Caco-2 (cell line): ENCODE measurements around the gene FGR. TPM values are rescaled to one million over a fixed set of nuclear protein-coding genes. Genes with fewer than 3 reads are reported as not detected.

Experiments used
- BruUV-seq: library from RNA; stranded (reverse); fragments of 400-500 nt; replicated peaks from 2 replicates; lab custom pipeline; 2021; lab: Mats Ljungman, UMichigan
- CTCF ChIA-PET: fragments of 300-600 bp; sonication (Branson Sonifier 250); formaldehyde crosslinking; loops from one replicate; lab custom pipeline; 2022; ENCODE audit warnings: antibody characterized with exemption; lab: Charles Lee
- POLR2A ChIA-PET: fragments of 300-600 bp; sonication (Branson Sonifier 250); formaldehyde crosslinking; loops from one replicate; lab custom pipeline; 2022; ENCODE audit warnings: antibody characterized with exemption; lab: Charles Lee
- DNase-seq, 2 experiments: peaks; one replicate each; pipeline versions ENCODE4 v3.0.0 to v3.0.0-alpha.2; 2020 to 2022
- H3K27me3 ChIP-seq: replicated peaks from 2 replicates; pipeline ENCODE4 v1.6.0; 2011; ENCODE audit warnings: low read length; ENCODE audit not compliant: control insufficient read depth, insufficient read depth
- H3K36me3 ChIP-seq: 2 replicates; pipeline ENCODE4 v1.5.1; 2011; ENCODE audit warnings: low read length; ENCODE audit not compliant: control insufficient read depth, insufficient read depth
- H3K4me1 ChIP-seq: fragments of 250-450 bp; sonication (Bioruptor Pico); 2 replicates; pipeline ENCODE4 v1.5.1; 2020; ENCODE audit warnings: mild to moderate bottlenecking
- H3K4me3 ChIP-seq: 2 replicates; pipeline ENCODE4 v1.5.1; 2011; ENCODE audit warnings: low read depth, mild to moderate bottlenecking, control low read depth, low read length
- H3K9me3 ChIP-seq: fragments of 250-450 bp; sonication (Bioruptor Pico); 2 replicates; pipeline ENCODE4 v1.5.1; 2020; ENCODE audit warnings: mild to moderate bottlenecking, moderate library complexity
- H3K27ac Mint-ChIP-seq: one replicate; pipeline ENCODE4 v1.8.0; 2022; ENCODE audit warnings: mixed read lengths; ENCODE audit not compliant: unreplicated experiment
- H3K27me3 Mint-ChIP-seq: one replicate; pipeline ENCODE4 v1.8.0; 2022; ENCODE audit warnings: mixed read lengths; ENCODE audit not compliant: insufficient read depth, unreplicated experiment
- H3K36me3 Mint-ChIP-seq: one replicate; pipeline ENCODE4 v1.8.0; 2022; ENCODE audit warnings: mild to moderate bottlenecking, mixed read lengths; ENCODE audit not compliant: insufficient read depth, unreplicated experiment
- H3K4me1 Mint-ChIP-seq: one replicate; pipeline ENCODE4 v1.8.0; 2022; ENCODE audit warnings: low read depth, mixed read lengths; ENCODE audit not compliant: unreplicated experiment
- H3K4me3 Mint-ChIP-seq: one replicate; pipeline ENCODE4 v1.8.0; 2022; ENCODE audit warnings: mild to moderate bottlenecking, moderate library complexity, mixed read lengths; ENCODE audit not compliant: unreplicated experiment
- H3K9me3 Mint-ChIP-seq: one replicate; pipeline ENCODE4 v1.8.0; 2022; ENCODE audit warnings: mixed read lengths; ENCODE audit not compliant: unreplicated experiment
- intact Hi-C: fragments of 100-400 bp; cut with micrococcal nuclease; formaldehyde crosslinking; loops from one replicate; pipeline ENCODE4 v1.10.0; 2022; ENCODE audit not compliant: unreplicated experiment
- total RNA-seq: library from RNA; stranded (reverse); gene quantifications from 2 replicates; pipeline ENCODE4 v1.2.3, GENCODE V29; 2022
- TF ChIP-seq, protein P1 (sequence below), 2 experiments: fragments of 200-600 bp in 1 of 2; IDR thresholded peaks; 1 replicate in 1 of 2; 2 replicates in 1 of 2; pipeline versions ENCODE4 v1.5.1 to v1.8.0; 2011 to 2022; ENCODE audit warnings: antibody characterized with exemption in 1 of 2, control low read depth in 1 of 2, inconsistent platforms in 1 of 2, low read depth in 1 of 2, low read length in 1 of 2, mild to moderate bottlenecking in 1 of 2, moderate library complexity in 1 of 2; ENCODE audit not compliant: insufficient read depth in 1 of 2, severe bottlenecking in 1 of 2, unreplicated experiment in 1 of 2

The FGR gene
- total RNA-seq, 1 experiment from 2014 or later, result not detected

DNA sequence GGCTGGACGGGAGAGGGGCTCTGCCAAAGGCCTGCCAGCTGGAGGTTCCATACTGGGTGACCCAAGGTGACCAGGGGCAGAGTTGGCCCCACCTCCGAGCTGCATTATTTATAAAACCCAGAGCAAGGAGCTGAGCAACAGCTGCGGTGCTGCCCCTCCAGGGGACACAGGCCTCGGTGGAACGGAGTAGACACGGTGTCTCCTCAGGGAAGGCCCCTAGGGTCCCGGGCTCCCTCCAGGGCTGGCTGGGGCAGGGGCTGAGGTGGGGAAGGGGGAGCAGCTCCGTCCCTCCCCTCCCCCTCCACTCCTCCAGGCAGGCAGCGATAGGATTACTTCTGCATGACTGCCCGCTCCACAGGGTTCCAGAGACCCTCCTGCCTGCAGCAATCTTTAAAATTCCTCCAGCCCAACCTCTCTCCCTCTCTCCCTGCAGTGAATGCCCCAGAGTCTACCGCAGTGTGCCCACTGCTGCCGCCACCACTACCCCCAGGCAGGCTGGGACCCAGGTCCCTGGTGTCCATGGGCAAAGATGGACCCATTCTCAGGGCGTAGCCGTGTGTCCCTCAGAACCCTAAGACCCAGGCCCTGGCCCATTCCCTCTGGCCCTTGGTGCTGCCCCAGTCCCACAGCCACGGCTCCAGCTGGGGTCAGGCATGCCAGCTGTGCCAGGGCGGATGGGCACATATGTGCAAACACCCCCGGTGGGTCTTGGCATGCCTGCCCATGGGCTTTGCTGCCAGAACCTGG, 41.9 kb downstream of the FGR start:
- no peak for DNase-seq
- CTCF ChIA-PET, result interaction anchor here (0.7 to 1.3 kb wide), 2 partner anchors 28 to 36 kb away, joined by 6 read pairs; no protein-coding TSS in a partner anchor
- Histone ChIP-seq H3K27me3 (no peaks in the 10 kb centered on the region), H3K4me3 (no peak overlapping the region), H3K36me3 (no peaks in the 10 kb centered on the region), H3K9me3 (no peaks in the 10 kb centered on the region), H3K4me1 (no peaks in the 10 kb centered on the region)
- H3K9me3 Mint-ChIP-seq, result no peaks in the 10 kb centered on the region
- POLR2A ChIA-PET, result no interaction called here
- H3K36me3 Mint-ChIP-seq, result no peaks in the 10 kb centered on the region
- no peak overlapping the region for H3K27ac Mint-ChIP-seq
- no peaks in the 10 kb centered on the region for H3K4me1 Mint-ChIP-seq
- intact Hi-C loops, result no loop called here
- BruUV-seq, result no TSS peak
- no peak overlapping the region for H3K4me3 Mint-ChIP-seq
- TF ChIP-seq, protein P1, sequence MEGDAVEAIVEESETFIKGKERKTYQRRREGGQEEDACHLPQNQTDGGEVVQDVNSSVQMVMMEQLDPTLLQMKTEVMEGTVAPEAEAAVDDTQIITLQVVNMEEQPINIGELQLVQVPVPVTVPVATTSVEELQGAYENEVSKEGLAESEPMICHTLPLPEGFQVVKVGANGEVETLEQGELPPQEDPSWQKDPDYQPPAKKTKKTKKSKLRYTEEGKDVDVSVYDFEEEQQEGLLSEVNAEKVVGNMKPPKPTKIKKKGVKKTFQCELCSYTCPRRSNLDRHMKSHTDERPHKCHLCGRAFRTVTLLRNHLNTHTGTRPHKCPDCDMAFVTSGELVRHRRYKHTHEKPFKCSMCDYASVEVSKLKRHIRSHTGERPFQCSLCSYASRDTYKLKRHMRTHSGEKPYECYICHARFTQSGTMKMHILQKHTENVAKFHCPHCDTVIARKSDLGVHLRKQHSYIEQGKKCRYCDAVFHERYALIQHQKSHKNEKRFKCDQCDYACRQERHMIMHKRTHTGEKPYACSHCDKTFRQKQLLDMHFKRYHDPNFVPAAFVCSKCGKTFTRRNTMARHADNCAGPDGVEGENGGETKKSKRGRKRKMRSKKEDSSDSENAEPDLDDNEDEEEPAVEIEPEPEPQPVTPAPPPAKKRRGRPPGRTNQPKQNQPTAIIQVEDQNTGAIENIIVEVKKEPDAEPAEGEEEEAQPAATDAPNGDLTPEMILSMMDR (IDR thresholded peaks at IDR 0.05; ENCODE audit: insufficient read depth in 1 of 2, low read depth in 1 of 2, low read length in 1 of 2, severe bottlenecking in 1 of 2, unreplicated experiment in 1 of 2), result no peak
- no peaks in the 10 kb centered on the region for H3K27me3 Mint-ChIP-seq

DNA sequence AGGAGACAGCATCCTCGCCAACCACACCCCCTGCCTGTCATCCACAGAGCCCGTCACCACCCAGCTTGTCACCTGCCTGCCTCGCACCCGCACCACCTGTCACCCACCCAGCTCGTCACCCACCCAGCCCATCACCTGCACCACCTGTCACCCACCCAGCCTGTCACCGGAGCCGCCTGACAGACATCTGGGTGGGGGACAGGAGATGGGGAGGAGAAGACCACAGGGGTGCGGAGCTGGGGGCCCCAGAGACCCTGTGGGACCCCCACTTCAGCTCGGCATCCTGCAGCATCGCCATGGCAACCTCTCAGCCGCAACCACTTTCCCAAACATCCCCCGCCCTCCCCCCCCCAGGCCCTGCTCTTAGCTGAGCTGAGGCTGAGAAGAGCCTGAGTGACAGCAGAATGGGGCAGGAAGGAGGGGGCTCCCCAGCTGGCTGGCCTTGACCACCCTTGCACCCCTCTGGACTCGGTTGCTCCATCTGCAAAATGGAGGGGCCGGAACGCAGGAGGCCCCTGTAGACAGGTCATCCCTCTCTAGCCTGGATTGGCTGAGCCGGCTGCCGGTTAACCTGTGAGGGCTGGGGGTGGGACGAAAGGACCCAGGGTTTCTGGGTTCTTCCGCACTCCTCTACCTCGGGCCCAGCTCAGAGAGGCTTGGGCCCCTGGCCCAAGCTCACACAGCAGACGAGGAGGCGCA, 42.6 kb downstream of the FGR start:
- Mint-ChIP-seq H3K4me3 (no peak overlapping the region), H3K27me3 (no peaks in the 10 kb centered on the region), H3K9me3 (no peaks in the 10 kb centered on the region), H3K4me1 (no peaks in the 10 kb centered on the region), H3K36me3 (no peaks in the 10 kb centered on the region), H3K27ac (no peak overlapping the region)
- Histone ChIP-seq H3K4me1 (no peaks in the 10 kb centered on the region), H3K27me3 (no peaks in the 10 kb centered on the region), H3K36me3 (no peaks in the 10 kb centered on the region), H3K4me3 (no peak overlapping the region), H3K9me3 (no peaks in the 10 kb centered on the region)
- intact Hi-C loops, result no loop called here
- POLR2A ChIA-PET, result no interaction called here
- no TSS peak for BruUV-seq
- TF ChIP-seq, protein P1 (IDR thresholded peaks at IDR 0.05; ENCODE audit: insufficient read depth in 1 of 2, low read depth in 1 of 2, low read length in 1 of 2, severe bottlenecking in 1 of 2, unreplicated experiment in 1 of 2), result no peak
- CTCF ChIA-PET, result interaction anchor here (0.7 to 1.3 kb wide), 2 partner anchors 27 to 35 kb away, joined by 6 read pairs; no protein-coding TSS in a partner anchor
- DNase-seq, result no peak

DNA sequence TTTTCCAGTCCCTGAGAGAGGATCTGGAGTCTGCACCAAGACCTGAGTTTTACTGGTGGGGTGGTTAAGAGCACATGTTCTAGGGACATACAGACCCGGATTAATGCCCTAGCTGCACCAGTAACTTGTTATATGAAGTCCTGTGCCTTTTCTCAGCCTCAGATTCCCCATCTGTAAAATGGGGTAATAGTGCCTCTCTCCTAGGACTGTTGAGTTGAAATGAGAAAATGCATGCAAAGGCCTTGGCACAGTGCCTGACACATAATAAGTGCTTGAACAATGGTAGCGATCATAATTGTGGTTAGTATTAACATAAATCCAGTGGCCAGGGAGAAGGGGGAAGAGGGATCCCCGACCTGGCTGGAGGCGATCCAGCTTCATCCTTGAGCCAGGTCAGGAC, 43.4 kb downstream of the FGR start:
- intact Hi-C loops, result no loop called here

More for the DNA sequence above, 43.4 kb downstream of the FGR start:
- no peaks in the 10 kb centered on the region for H3K36me3 ChIP-seq
- no peaks in the 10 kb centered on the region for H3K9me3 Mint-ChIP-seq
- no peak for DNase-seq
- no TSS peak for BruUV-seq
- H3K4me3 Mint-ChIP-seq, result no peak overlapping the region
- H3K4me3 ChIP-seq, result no peak overlapping the region
- no peaks in the 10 kb centered on the region for H3K27me3 ChIP-seq
- no peaks in the 10 kb centered on the region for H3K36me3 Mint-ChIP-seq
- ChIA-PET POLR2A (no interaction called here), CTCF (interaction anchor here (0.6 to 1.3 kb wide), 2 partner anchors 35 to 119 kb away, joined by 3 to 6 read pairs; no protein-coding TSS in a partner anchor)
- TF ChIP-seq, protein P1 (IDR thresholded peaks at IDR 0.05; ENCODE audit: insufficient read depth in 1 of 2, low read depth in 1 of 2, low read length in 1 of 2, severe bottlenecking in 1 of 2, unreplicated experiment in 1 of 2), result no peak
- no peaks in the 10 kb centered on the region for H3K27me3 Mint-ChIP-seq
- no peaks in the 10 kb centered on the region for H3K9me3 ChIP-seq
- no peaks in the 10 kb centered on the region for H3K4me1 Mint-ChIP-seq
- H3K27ac Mint-ChIP-seq, result no peak overlapping the region
- no peaks in the 10 kb centered on the region for H3K4me1 ChIP-seq
